K562 (cell line): ENCODE results near the gene MLST8. TPM values are rescaled to one million over a fixed set of nuclear protein-coding genes. Genes with fewer than 3 reads are reported as not detected.

Experiments
- ATAC-seq: fragments of 200-7000 bp; cut with Tn5 transposase; 3 replicates; pipeline ENCODE4 v1.9.1; 2020; ENCODE audit warnings: moderate library complexity
- BruUV-seq: library from RNA; stranded (reverse); fragments of 400-500 nt; replicated peaks from 2 replicates; lab custom pipeline; 2021; lab: Mats Ljungman, UMichigan
- CTCF ChIA-PET: fragments of 300-600 bp; formaldehyde crosslinking; extraction: SDS; loops from one replicate; lab custom pipeline; 2021; ENCODE audit warnings: low intra/inter-chr PET ratio; lab: Yijun Ruan, JAX
- POLR2A ChIA-PET: fragments of 300-600, 350-650 bp; sonication (Branson Sonifier 250); formaldehyde crosslinking; extraction: SDS; loops from one replicate; lab custom pipeline; 2021; ENCODE audit warnings: antibody characterized with exemption, inconsistent platforms; lab: Yijun Ruan, JAX
- DNase-seq, 4 experiments: peaks; one replicate each; pipeline versions ENCODE4 v3.0.0 to v3.0.0-alpha.2; 2011 to 2018; ENCODE audit warnings: low spot score in 3 of 4, mixed read lengths in 3 of 4; ENCODE audit errors: extremely low read depth in 1 of 4
- FAIRE-seq: peaks from 2 replicates; lab custom pipeline; 2011; peaks lifted over from hg19 to GRCh38; lab: Jason Lieb, UNC
- H2AFZ ChIP-seq: 2 replicates; pipeline ENCODE4 v1.6.0; 2011; ENCODE audit warnings: low read depth, low read length, control low read depth, inconsistent platforms
- H3K27ac ChIP-seq: fragments of 200-600 bp; 3 replicates; pipeline ENCODE4 v1.8.0; 2011; ENCODE audit warnings: low read depth, mild to moderate bottlenecking, control low read depth, inconsistent platforms, low read length, moderate library complexity, mixed read lengths; ENCODE audit errors: extremely low read depth
- H3K27me3 ChIP-seq, 2 experiments: fragments of 300-600 bp in 1 of 2; 2 replicates in 1 of 2; 3 replicates in 1 of 2; pipeline versions ENCODE4 v1.6.0 to v1.8.0; 2011; ENCODE audit warnings: inconsistent platforms in 2 of 2, low read length in 2 of 2, mild to moderate bottlenecking in 1 of 2, mixed read lengths in 1 of 2, moderate library complexity in 1 of 2; ENCODE audit not compliant: control insufficient read depth in 2 of 2, insufficient read depth in 2 of 2
- H3K36me3 ChIP-seq: fragments of 300-600 bp; 3 replicates; pipeline ENCODE4 v1.8.0; 2011; ENCODE audit warnings: mild to moderate bottlenecking, low read length, inconsistent platforms; ENCODE audit not compliant: control insufficient read depth, insufficient read depth
- H3K4me1 ChIP-seq, 2 experiments: fragments of 200-600 bp in 1 of 2; replicated peaks in 1 of 2; 2 replicates in 1 of 2; 3 replicates in 1 of 2; pipeline versions ENCODE4 v1.5.1 to v1.8.0; 2011; ENCODE audit warnings: inconsistent platforms in 2 of 2, low read length in 2 of 2, mild to moderate bottlenecking in 1 of 2, mixed read lengths in 1 of 2, moderate library complexity in 1 of 2; ENCODE audit not compliant: control insufficient read depth in 2 of 2, insufficient read depth in 2 of 2
- H3K4me2 ChIP-seq: 2 replicates; pipeline ENCODE4 v1.6.1; 2011; ENCODE audit warnings: low read length, control low read depth, inconsistent platforms, mixed read lengths; ENCODE audit not compliant: insufficient read depth
- H3K4me3 ChIP-seq: fragments of 200-600 bp; sonication (generic), shearing (Covaris generic); 2 replicates; pipeline ENCODE4 v1.5.1; 2016; ENCODE audit warnings: control low read depth, inconsistent platforms
- H3K79me2 ChIP-seq: fragments of 200-600 bp; 3 replicates; pipeline ENCODE4 v1.8.0; 2011; ENCODE audit warnings: low read length, inconsistent platforms; ENCODE audit not compliant: control insufficient read depth, insufficient read depth
- H3K9ac ChIP-seq, 2 experiments: 2 replicates each; pipeline versions ENCODE4 v1.6.0 to v1.6.1; 2011; ENCODE audit warnings: low read depth in 2 of 2, low read length in 2 of 2, control low read depth in 1 of 2, inconsistent platforms in 1 of 2, mild to moderate bottlenecking in 1 of 2, mixed read lengths in 1 of 2; ENCODE audit not compliant: insufficient read depth in 1 of 2
- H3K9me1 ChIP-seq: one replicate; pipeline ENCODE4 v1.6.0; 2011; ENCODE audit warnings: inconsistent platforms, mild to moderate bottlenecking, low read length, moderate library complexity; ENCODE audit not compliant: control insufficient read depth, insufficient read depth
- H3K9me3 ChIP-seq: replicated peaks from 2 replicates; pipeline ENCODE4 v1.5.1; 2011; ENCODE audit warnings: low read depth, low read length, inconsistent platforms; ENCODE audit not compliant: control insufficient read depth, insufficient read depth
- H4K20me1 ChIP-seq: replicated peaks from 2 replicates; pipeline ENCODE4 v1.6.1; 2011; ENCODE audit warnings: low read length, inconsistent platforms, mixed read lengths; ENCODE audit not compliant: control insufficient read depth, insufficient read depth
- CTBP1 ChIP-seq: fragments of 450-650 bp; IDR thresholded peaks from 2 replicates; pipeline ENCODE4 v1.6.1; 2016; ENCODE audit warnings: borderline replicate concordance
- KLF13 ChIP-seq: fragments of 450-650 bp; IDR thresholded peaks from 2 replicates; pipeline ENCODE4 v1.6.1; 2016; ENCODE audit warnings: missing genetic modification characterization, low read depth, mild to moderate bottlenecking, missing compliant biosample characterization, moderate library complexity, borderline replicate concordance
- MCM2 ChIP-seq: fragments of 450-650 bp; IDR thresholded peaks from 2 replicates; pipeline ENCODE4 v1.6.1; 2017; ENCODE audit warnings: low read depth, mild to moderate bottlenecking
- MXI1 ChIP-seq: IDR thresholded peaks from 2 replicates; pipeline ENCODE4 v1.6.1; 2011; ENCODE audit warnings: low read depth, mild to moderate bottlenecking, improper control_type of control experiment, low read length
- POLR2A ChIP-seq: fragments of 450-650 bp; conservative IDR thresholded peaks from 2 replicates; pipeline ENCODE4 v1.6.1; 2016
- POU5F1 ChIP-seq: fragments of 150-350 bp; IDR thresholded peaks from 2 replicates; pipeline ENCODE4 v1.6.1; 2014; ENCODE audit warnings: borderline replicate concordance, low read length, low read depth, mild to moderate bottlenecking; ENCODE audit not compliant: partially characterized antibody
- RBM22 ChIP-seq: fragments of 200-400 bp; formaldehyde crosslinking; IDR thresholded peaks from 2 replicates; pipeline ENCODE4 v1.6.1; 2018; ENCODE audit warnings: low read length, low read depth; ENCODE audit not compliant: poor library complexity, severe bottlenecking
- SPI1 ChIP-seq: IDR thresholded peaks from 2 replicates; pipeline ENCODE4 v1.6.1; 2011; ENCODE audit warnings: low read depth, low read length, control low read depth, borderline replicate concordance
- WGBS: fragments of 100-300 bp; shearing (Covaris generic); methylation state at CpG from one replicate; pipeline ENCODE4 v1.1.6; 2016; ENCODE audit warnings: low coverage, mixed read lengths; ENCODE audit not compliant: insufficient coverage; ENCODE audit errors: missing lambda C conversion rate; 5-methylcytosine and 5-hydroxymethylcytosine counted together
- in situ Hi-C: fragments of 300-500 bp; cut with MboI; formaldehyde crosslinking; loops from 4 replicates; pipeline ENCODE4 v1.15.0; 2018; ENCODE audit warnings: inconsistent platforms, mixed read lengths
- intact Hi-C: fragments of 100-400 bp; cut with micrococcal nuclease; formaldehyde crosslinking; loops from 2 replicates; pipeline ENCODE4 v1.14.2; 2022
- polyA plus RNA-seq, 8 experiments: library from polyadenylated mRNA; depleted of rRNA in 4 of 8; stranded (reverse) in 5 of 8; unstranded in 3 of 8; fragments of >200 nt; fragmentation: Nextera tagmentation in 2 of 8; fragmentation: Illumina TruSeq in 1 of 8; extraction: Ambion mirVana in 2 of 8; extraction: Trizol in 1 of 8; gene quantifications; 2 replicates each; pipeline versions ENCODE4 v1.2.1 to v1.2.3, GENCODE V29; 2011 to 2014; ENCODE audit warnings: inconsistent platforms in 1 of 8, missing spikeins in 1 of 8
- total RNA-seq, 7 experiments: library from RNA; depleted of rRNA in 6 of 7; stranded (reverse); fragments of >200 nt in 6 of 7; fragmentation: Illumina TruSeq in 2 of 7; extraction: Trizol in 2 of 7; gene quantifications; 2 replicates each; pipeline versions ENCODE4 v1.2.1 to v1.2.3, GENCODE V29; 2011 to 2021; ENCODE audit warnings: low replicate concordance in 1 of 7
- TF ChIP-seq, protein P1 (sequence below): sonication (generic); formaldehyde crosslinking; IDR thresholded peaks from 2 replicates; pipeline ENCODE4 v1.8.0; 2022; ENCODE audit warnings: mild to moderate bottlenecking, missing genetic modification reagents
- TF ChIP-seq, protein P2 (sequence below): sonication (generic); formaldehyde crosslinking; IDR thresholded peaks from 2 replicates; pipeline ENCODE4 v1.8.0; 2022; ENCODE audit warnings: missing genetic modification reagents, mild to moderate bottlenecking, moderate library complexity, borderline replicate concordance
- TF ChIP-seq, protein P3 (sequence below): fragments of 200-400 bp; formaldehyde crosslinking; IDR thresholded peaks from 2 replicates; pipeline ENCODE4 v1.6.1; 2017; ENCODE audit warnings: mild to moderate bottlenecking, low read depth, low read length, moderate library complexity

The MLST8 gene
- total and polyA plus RNA-seq, 9 of the 15 experiments (the other 6 are each of a cell fraction or from before 2014, with no cell fraction given): 1.5 to 116 (median 43.3) TPM

DNA sequence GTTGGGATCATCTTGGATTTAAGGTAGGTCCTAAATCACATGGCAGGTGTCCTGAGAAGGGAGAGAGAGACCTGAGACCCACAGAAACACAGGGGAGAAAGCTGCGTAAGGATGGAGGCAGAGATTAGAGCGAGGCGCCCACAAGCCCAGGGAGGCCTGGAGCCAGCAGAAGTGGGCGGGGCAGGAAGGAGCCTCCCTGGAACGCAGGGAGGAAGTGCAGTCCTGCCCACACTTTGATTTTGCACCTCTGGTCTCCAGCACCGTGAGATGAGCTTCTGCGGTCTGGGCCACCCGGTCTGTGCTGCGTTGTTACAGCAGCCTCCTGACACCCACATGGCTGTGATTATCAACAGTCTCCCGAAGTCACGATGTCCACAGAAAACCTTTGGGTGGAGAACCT lies 37.3 kb downstream of the MLST8 start:
- no peak overlapping the region for H2AFZ ChIP-seq
- no peaks in the 10 kb centered on the region for H4K20me1 ChIP-seq
- POLR2A ChIA-PET: interaction anchor here (0.6 to 6.6 kb wide), 3 partner anchors 9 to 18 kb away, joined by 4 to 39 read pairs (median 19); partner anchors contain the start of gene ECI1
- intact Hi-C loops (no loop called here), in situ Hi-C loops (no loop called here)
- H3K4me2 ChIP-seq: no peak overlapping the region
- ATAC-seq (peak; percentile 5; the same call in 1 of the 3 replicates), FAIRE-seq (no peak), DNase-seq (peak in 1 of 4 experiments; percentile 21)
- H3K4me3 ChIP-seq: no peak overlapping the region
- peaks cover 0 to 51% of the 10 kb centered on the region in 2 experiments; a peak in 2 of 5 replicates for H3K4me1 ChIP-seq
- no TSS peak for BruUV-seq
- no peaks in the 10 kb centered on the region for H3K9me1 ChIP-seq
- 66% methylated on average over 11 of the region's 11 CpGs for WGBS
- TF ChIP-seq POU5F1 (no peak), SPI1 (peak; percentile 73), POLR2A (0 out of 2 replicates have a peak, but pooled peaks have one; percentile 23), KLF13 (tag) (peak; percentile 79; the same call in 1 of the 2 replicates)
- CTCF ChIA-PET: no interaction called here
- H3K9me3 ChIP-seq: no peaks in the 10 kb centered on the region
- H3K79me2 ChIP-seq: peaks cover 11% of the 10 kb centered on the region
- no peak overlapping the region for H3K27ac ChIP-seq
- H3K9ac ChIP-seq: peak overlapping the region in 1 of 2 experiments; percentile 68; a peak in 1 of 4 replicates
- no peaks in the 10 kb centered on the region for H3K27me3 ChIP-seq
- H3K36me3 ChIP-seq: peaks cover 73% of the 10 kb centered on the region; the same call in 2 of the 3 replicates

DNA sequence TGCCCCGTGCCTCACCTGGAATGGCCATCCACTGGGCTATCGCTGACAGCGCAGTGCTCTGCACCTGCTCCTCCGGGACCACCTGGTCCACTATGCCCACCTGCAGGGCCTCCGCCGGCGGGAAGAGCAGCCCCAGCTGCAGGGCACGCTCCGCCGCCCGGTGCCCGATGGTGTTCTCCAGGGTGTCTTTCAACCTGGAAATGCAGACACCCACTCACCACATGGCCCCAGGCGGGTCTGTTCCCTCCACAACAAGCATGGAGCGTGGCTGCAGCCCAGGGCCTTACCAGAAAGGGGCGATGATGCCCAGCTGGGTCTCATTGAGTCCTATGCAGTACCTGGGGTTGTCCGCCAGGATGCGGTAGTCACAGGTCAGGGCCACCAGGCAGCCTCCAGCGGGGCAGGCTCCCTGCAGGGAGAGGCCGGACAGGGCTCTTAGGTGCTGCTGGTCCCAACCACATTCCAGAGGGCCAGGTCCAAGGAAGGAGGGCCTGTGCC lies 37.8 kb downstream of the MLST8 start:
- H3K36me3 ChIP-seq: peaks cover 74% of the 10 kb centered on the region; the same call in 2 of the 3 replicates
- H3K4me3 ChIP-seq: no peak overlapping the region
- no peaks in the 10 kb centered on the region for H3K9me1 ChIP-seq
- H3K4me1 ChIP-seq: peaks cover 0 to 47% of the 10 kb centered on the region in 2 experiments; a peak in 2 of 5 replicates
- H4K20me1 ChIP-seq: no peaks in the 10 kb centered on the region
- ChIA-PET CTCF (no interaction called here), POLR2A (interaction anchor here (0.6 to 6.6 kb wide), 3 partner anchors 8 to 29 kb away, joined by 5 to 39 read pairs (median 19); partner anchors contain the start of genes ECI1 and PGP)
- H2AFZ ChIP-seq: no peak overlapping the region
- H3K79me2 ChIP-seq: peaks cover 15% of the 10 kb centered on the region
- no peaks in the 10 kb centered on the region for H3K27me3 ChIP-seq
- no peak for ATAC-seq
- peak in 1 of 4 experiments; percentile 32 for DNase-seq
- intact Hi-C loops (no loop called here), in situ Hi-C loops (no loop called here)
- no peak overlapping the region; a peak in 1 of 4 replicates for H3K9ac ChIP-seq
- 93% methylated on average over 18 of the region's 19 CpGs for WGBS
- no peaks in the 10 kb centered on the region for H3K9me3 ChIP-seq
- no peak overlapping the region for H3K27ac ChIP-seq
- no TSS peak for BruUV-seq
- H3K4me2 ChIP-seq: no peak overlapping the region
- FAIRE-seq: no peak
- TF ChIP-seq MXI1: no peak
- TF ChIP-seq CTBP1: no peak
- TF ChIP-seq, protein P1, sequence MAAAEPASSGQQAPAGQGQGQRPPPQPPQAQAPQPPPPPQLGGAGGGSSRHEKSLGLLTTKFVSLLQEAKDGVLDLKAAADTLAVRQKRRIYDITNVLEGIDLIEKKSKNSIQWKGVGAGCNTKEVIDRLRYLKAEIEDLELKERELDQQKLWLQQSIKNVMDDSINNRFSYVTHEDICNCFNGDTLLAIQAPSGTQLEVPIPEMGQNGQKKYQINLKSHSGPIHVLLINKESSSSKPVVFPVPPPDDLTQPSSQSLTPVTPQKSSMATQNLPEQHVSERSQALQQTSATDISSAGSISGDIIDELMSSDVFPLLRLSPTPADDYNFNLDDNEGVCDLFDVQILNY (CRISPR knock-in tag): no peak
- TF ChIP-seq, protein P2, sequence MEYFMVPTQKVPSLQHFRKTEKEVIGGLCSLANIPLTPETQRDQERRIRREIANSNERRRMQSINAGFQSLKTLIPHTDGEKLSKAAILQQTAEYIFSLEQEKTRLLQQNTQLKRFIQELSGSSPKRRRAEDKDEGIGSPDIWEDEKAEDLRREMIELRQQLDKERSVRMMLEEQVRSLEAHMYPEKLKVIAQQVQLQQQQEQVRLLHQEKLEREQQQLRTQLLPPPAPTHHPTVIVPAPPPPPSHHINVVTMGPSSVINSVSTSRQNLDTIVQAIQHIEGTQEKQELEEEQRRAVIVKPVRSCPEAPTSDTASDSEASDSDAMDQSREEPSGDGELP (CRISPR knock-in tag): 0 out of 2 replicates have a peak, but pooled peaks have one; percentile 27
- no peak for TF ChIP-seq MCM2
- TF ChIP-seq RBM22: peak; percentile 57
- TF ChIP-seq, protein P3, sequence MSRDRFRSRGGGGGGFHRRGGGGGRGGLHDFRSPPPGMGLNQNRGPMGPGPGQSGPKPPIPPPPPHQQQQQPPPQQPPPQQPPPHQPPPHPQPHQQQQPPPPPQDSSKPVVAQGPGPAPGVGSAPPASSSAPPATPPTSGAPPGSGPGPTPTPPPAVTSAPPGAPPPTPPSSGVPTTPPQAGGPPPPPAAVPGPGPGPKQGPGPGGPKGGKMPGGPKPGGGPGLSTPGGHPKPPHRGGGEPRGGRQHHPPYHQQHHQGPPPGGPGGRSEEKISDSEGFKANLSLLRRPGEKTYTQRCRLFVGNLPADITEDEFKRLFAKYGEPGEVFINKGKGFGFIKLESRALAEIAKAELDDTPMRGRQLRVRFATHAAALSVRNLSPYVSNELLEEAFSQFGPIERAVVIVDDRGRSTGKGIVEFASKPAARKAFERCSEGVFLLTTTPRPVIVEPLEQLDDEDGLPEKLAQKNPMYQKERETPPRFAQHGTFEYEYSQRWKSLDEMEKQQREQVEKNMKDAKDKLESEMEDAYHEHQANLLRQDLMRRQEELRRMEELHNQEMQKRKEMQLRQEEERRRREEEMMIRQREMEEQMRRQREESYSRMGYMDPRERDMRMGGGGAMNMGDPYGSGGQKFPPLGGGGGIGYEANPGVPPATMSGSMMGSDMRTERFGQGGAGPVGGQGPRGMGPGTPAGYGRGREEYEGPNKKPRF: no peak
